ENCODE measurements around the gene B3GAT1. TPM values are rescaled to one million over a fixed set of nuclear protein-coding genes. Genes with fewer than 3 reads are reported as not detected.

The B3GAT1 gene
- polyA plus RNA-seq, 1 of the 3 experiments (the other 2 are of a cell fraction), result 0.15 TPM

- no peaks in the 10 kb centered on the region for H3K9me3 ChIP-seq
- no peaks in the 10 kb centered on the region for H3K36me3 ChIP-seq (replicated peaks in 1 of 2; ENCODE audit: control insufficient read depth in 1 of 2, insufficient read depth in 2 of 2, low read length in 1 of 2)
- H3K4me1 ChIP-seq (ENCODE audit: control insufficient read depth in 1 of 2, insufficient read depth in 2 of 2, low read depth in 1 of 2, low read length in 1 of 2), result peaks cover 0 to 26% of the 10 kb centered on the region in 2 experiments; a peak in 1 of 4 replicates
- H3K9ac ChIP-seq, result no peak overlapping the region
- H3K27me3 ChIP-seq (ENCODE audit: insufficient read depth), result no peaks in the 10 kb centered on the region
- H3K4me3 ChIP-seq (ENCODE audit: low read depth in 2 of 2, low read length in 1 of 2), result no peak overlapping the region
- no peak overlapping the region for H3K4me2 ChIP-seq
- WGBS (ENCODE audit: low lambda C conversion rate), result 20% methylated on average over 8 of the region's 9 CpGs
- no peaks in the 10 kb centered on the region for H3K9me2 ChIP-seq
- H3K27ac ChIP-seq (ENCODE audit: low read depth in 2 of 2, low read length in 1 of 2), result no peak overlapping the region
- CTCF ChIA-PET, result no interaction called here
- no peaks in the 10 kb centered on the region for H3F3A ChIP-seq (replicated peaks; ENCODE audit: insufficient read depth)
- no peaks in the 10 kb centered on the region for H3K79me2 ChIP-seq (ENCODE audit: insufficient read depth)
- no peak for DNase-seq
- H2AFZ ChIP-seq (ENCODE audit: low read depth), result no peak overlapping the region
- TF ChIP-seq FOXM1 (IDR thresholded peaks at IDR 0.05; ENCODE audit: low read depth) (no peak), TEAD4 (IDR thresholded peaks at IDR 0.05; ENCODE audit: borderline replicate concordance, insufficient read depth) (no peak), YY1 (IDR thresholded peaks at IDR 0.05; ENCODE audit: low read depth) (no peak), USF2 (IDR thresholded peaks at IDR 0.05; ENCODE audit: borderline replicate concordance, low read depth, low read length) (no peak), MXI1 (IDR thresholded peaks at IDR 0.05; ENCODE audit: low read depth, low read length) (no peak), GATA2 (CRISPR knock-in tag; IDR thresholded peaks at IDR 0.05) (no peak), SIN3A (IDR thresholded peaks at IDR 0.05; ENCODE audit: borderline replicate concordance, low read depth, low read length) (no peak), FOXJ3 (CRISPR knock-in tag; IDR thresholded peaks at IDR 0.05) (no peak), TCF12 (IDR thresholded peaks at IDR 0.05) (no peak), GABPA (IDR thresholded peaks at IDR 0.05; ENCODE audit: low read depth) (no peak), ELF1 (IDR thresholded peaks at IDR 0.05) (no peak), RFX5 (IDR thresholded peaks at IDR 0.05; ENCODE audit: low read length) (no peak), MAX (IDR thresholded peaks at IDR 0.05; ENCODE audit: low read depth) (no peak), SMC3 (IDR thresholded peaks at IDR 0.05; ENCODE audit: low read depth, low read length) (no peak)
- TF ChIP-seq, protein P1, sequence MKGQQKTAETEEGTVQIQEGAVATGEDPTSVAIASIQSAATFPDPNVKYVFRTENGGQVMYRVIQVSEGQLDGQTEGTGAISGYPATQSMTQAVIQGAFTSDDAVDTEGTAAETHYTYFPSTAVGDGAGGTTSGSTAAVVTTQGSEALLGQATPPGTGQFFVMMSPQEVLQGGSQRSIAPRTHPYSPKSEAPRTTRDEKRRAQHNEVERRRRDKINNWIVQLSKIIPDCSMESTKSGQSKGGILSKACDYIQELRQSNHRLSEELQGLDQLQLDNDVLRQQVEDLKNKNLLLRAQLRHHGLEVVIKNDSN (IDR thresholded peaks at IDR 0.05; ENCODE audit: borderline replicate concordance, low read depth), result no peak
- H4K20me1 ChIP-seq (ENCODE audit: insufficient read depth), result no peaks in the 10 kb centered on the region
- POLR2A ChIA-PET, result no interaction called here
These were observed 29.2 kb upstream of the B3GAT1 start for GRCh38 chr11:134441281-134441680.

GRCh38 chr11:134440851-134441250 is 28.8 kb upstream of the B3GAT1 start:
- Histone ChIP-seq H3K9ac (no peak overlapping the region), H3K9me3 (no peaks in the 10 kb centered on the region), H3K4me2 (no peak overlapping the region), H3F3A (replicated peaks; ENCODE audit: insufficient read depth) (no peaks in the 10 kb centered on the region), H2AFZ (ENCODE audit: low read depth) (no peak overlapping the region), H3K4me1 (ENCODE audit: control insufficient read depth in 1 of 2, insufficient read depth in 2 of 2, low read depth in 1 of 2, low read length in 1 of 2) (peaks cover 0 to 23% of the 10 kb centered on the region in 2 experiments; a peak in 1 of 4 replicates), H3K79me2 (ENCODE audit: insufficient read depth) (no peaks in the 10 kb centered on the region), H3K4me3 (ENCODE audit: low read depth in 2 of 2, low read length in 1 of 2) (no peak overlapping the region), H3K9me2 (no peaks in the 10 kb centered on the region), H3K27ac (ENCODE audit: low read depth in 2 of 2, low read length in 1 of 2) (no peak overlapping the region), H4K20me1 (ENCODE audit: insufficient read depth) (no peaks in the 10 kb centered on the region), H3K27me3 (ENCODE audit: insufficient read depth) (no peaks in the 10 kb centered on the region), H3K36me3 (replicated peaks in 1 of 2; ENCODE audit: control insufficient read depth in 1 of 2, insufficient read depth in 2 of 2, low read length in 1 of 2) (no peaks in the 10 kb centered on the region)
- ChIA-PET POLR2A (no interaction called here), CTCF (no interaction called here)
- DNase-seq, result no peak
- WGBS (ENCODE audit: low lambda C conversion rate), result 44% methylated on average over 1 of the region's 4 CpGs
- no peak for TF ChIP-seq NRF1 (IDR thresholded peaks at IDR 0.05; ENCODE audit: low read depth, low read length)
- TF ChIP-seq RCOR1 (IDR thresholded peaks at IDR 0.05; ENCODE audit: low read length), result no peak
- TF ChIP-seq EZH2phosphoT487 (IDR thresholded peaks at IDR 0.05; ENCODE audit: borderline replicate concordance, low read depth), result no peak
- TF ChIP-seq MEF2A (IDR thresholded peaks at IDR 0.05; ENCODE audit: borderline replicate concordance, low read depth), result no peak
- TF ChIP-seq IRF3 (IDR thresholded peaks at IDR 0.05; ENCODE audit: low read depth, low read length), result no peak
- TF ChIP-seq, protein P1 (IDR thresholded peaks at IDR 0.05; ENCODE audit: borderline replicate concordance, low read depth), result no peak
- no peak for TF ChIP-seq FOXJ3 (CRISPR knock-in tag; IDR thresholded peaks at IDR 0.05)
- no peak for TF ChIP-seq TAF1 (IDR thresholded peaks at IDR 0.05; ENCODE audit: borderline replicate concordance, low read depth, low read length)

Data from SK-N-SH (cell line).